Neural cell (in vitro differentiated cells): ENCODE results near the gene DENND11.

Source experiments
- EP300 ChIP-seq: fragments of 450-650 bp; conservative IDR thresholded peaks from 2 replicates; pipeline ENCODE4 v1.6.1; 2014; ENCODE audit warnings: antibody characterized with exemption, mild to moderate bottlenecking, moderate library complexity; ENCODE audit not compliant: poor library complexity, severe bottlenecking
- EZH2 ChIP-seq: fragments of 200-600, 300-800 bp; shearing (Covaris generic), sonication (generic); IDR thresholded peaks from 2 replicates; pipeline ENCODE4 v1.6.1; 2014; ENCODE audit warnings: antibody characterized with exemption, low read length, borderline replicate concordance, mild to moderate bottlenecking; ENCODE audit not compliant: insufficient read depth, poor library complexity, severe bottlenecking
- POLR2AphosphoS5 ChIP-seq: IDR thresholded peaks from 2 replicates; pipeline ENCODE4 v1.6.1; 2012
- RAD21 ChIP-seq: fragments of 450-650 bp; conservative IDR thresholded peaks from 2 replicates; pipeline ENCODE4 v1.6.1; 2014; ENCODE audit warnings: antibody characterized with exemption, mild to moderate bottlenecking, moderate library complexity
- SMC3 ChIP-seq: fragments of 450-650 bp; conservative IDR thresholded peaks from 2 replicates; pipeline ENCODE4 v1.6.1; 2014; ENCODE audit warnings: antibody characterized with exemption, mild to moderate bottlenecking, moderate library complexity; ENCODE audit not compliant: poor library complexity
- TF ChIP-seq, protein P1 (sequence below): fragments of 450-650 bp; IDR thresholded peaks from 2 replicates; pipeline ENCODE4 v1.5.1; 2014; ENCODE audit warnings: antibody characterized with exemption, mild to moderate bottlenecking, moderate library complexity; ENCODE audit not compliant: poor library complexity, severe bottlenecking
- TF ChIP-seq, protein P2 (sequence below): IDR thresholded peaks from 2 replicates; pipeline ENCODE4 v1.6.1; 2012; ENCODE audit warnings: borderline replicate concordance

DNA sequence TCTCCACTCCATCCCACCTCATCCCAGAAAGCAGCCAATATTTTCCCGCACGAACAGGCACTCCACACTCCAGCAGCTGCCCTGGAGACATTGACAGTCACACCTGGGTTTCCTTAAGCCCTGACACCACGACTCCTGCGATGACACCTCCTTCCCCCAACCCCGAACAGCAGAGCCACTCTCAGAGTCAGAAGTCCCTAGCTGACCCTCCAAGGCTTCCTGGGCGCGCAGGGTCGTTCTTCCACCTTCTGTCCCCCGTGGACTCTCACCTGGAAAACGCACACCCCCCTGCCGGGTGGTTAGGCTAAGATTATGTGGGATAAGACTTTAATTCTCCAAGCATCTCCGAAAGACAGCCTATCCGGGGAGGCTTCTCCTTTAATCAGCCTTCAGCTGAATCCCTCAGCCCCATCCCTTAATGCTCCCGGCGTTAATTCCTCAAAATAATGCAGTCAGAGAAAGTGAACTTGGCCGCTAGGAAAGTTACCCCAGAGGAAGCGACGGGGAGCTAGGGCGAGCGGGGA lies 1.1 kb downstream of the DENND11 start:
- TF ChIP-seq, protein P1, sequence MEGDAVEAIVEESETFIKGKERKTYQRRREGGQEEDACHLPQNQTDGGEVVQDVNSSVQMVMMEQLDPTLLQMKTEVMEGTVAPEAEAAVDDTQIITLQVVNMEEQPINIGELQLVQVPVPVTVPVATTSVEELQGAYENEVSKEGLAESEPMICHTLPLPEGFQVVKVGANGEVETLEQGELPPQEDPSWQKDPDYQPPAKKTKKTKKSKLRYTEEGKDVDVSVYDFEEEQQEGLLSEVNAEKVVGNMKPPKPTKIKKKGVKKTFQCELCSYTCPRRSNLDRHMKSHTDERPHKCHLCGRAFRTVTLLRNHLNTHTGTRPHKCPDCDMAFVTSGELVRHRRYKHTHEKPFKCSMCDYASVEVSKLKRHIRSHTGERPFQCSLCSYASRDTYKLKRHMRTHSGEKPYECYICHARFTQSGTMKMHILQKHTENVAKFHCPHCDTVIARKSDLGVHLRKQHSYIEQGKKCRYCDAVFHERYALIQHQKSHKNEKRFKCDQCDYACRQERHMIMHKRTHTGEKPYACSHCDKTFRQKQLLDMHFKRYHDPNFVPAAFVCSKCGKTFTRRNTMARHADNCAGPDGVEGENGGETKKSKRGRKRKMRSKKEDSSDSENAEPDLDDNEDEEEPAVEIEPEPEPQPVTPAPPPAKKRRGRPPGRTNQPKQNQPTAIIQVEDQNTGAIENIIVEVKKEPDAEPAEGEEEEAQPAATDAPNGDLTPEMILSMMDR: no peak
- TF ChIP-seq EP300 (no peak), POLR2AphosphoS5 (no peak), EZH2 (no peak), SMC3 (no peak), RAD21 (no peak)
- TF ChIP-seq, protein P2, sequence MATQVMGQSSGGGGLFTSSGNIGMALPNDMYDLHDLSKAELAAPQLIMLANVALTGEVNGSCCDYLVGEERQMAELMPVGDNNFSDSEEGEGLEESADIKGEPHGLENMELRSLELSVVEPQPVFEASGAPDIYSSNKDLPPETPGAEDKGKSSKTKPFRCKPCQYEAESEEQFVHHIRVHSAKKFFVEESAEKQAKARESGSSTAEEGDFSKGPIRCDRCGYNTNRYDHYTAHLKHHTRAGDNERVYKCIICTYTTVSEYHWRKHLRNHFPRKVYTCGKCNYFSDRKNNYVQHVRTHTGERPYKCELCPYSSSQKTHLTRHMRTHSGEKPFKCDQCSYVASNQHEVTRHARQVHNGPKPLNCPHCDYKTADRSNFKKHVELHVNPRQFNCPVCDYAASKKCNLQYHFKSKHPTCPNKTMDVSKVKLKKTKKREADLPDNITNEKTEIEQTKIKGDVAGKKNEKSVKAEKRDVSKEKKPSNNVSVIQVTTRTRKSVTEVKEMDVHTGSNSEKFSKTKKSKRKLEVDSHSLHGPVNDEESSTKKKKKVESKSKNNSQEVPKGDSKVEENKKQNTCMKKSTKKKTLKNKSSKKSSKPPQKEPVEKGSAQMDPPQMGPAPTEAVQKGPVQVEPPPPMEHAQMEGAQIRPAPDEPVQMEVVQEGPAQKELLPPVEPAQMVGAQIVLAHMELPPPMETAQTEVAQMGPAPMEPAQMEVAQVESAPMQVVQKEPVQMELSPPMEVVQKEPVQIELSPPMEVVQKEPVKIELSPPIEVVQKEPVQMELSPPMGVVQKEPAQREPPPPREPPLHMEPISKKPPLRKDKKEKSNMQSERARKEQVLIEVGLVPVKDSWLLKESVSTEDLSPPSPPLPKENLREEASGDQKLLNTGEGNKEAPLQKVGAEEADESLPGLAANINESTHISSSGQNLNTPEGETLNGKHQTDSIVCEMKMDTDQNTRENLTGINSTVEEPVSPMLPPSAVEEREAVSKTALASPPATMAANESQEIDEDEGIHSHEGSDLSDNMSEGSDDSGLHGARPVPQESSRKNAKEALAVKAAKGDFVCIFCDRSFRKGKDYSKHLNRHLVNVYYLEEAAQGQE: no peak
